GM23248 (cell line): ENCODE data around the gene LACTBL1. TPM values are rescaled to one million over a fixed set of nuclear protein-coding genes. Genes with fewer than 3 reads are reported as not detected.
A peak's percentile ranks its signal among the peaks of the same experiment; 100 is the strongest.
"Not testable (repeated sequence)": the region's sequence is repeated elsewhere in the genome, so short reads cannot be mapped to it uniquely, and the experiment has no call there.

ENCODE experiments used
- DNase-seq: peaks from one replicate; pipeline ENCODE4 v3.0.0-alpha.2; 2015
- H2AFZ ChIP-seq: fragments of 200-600 bp; sonication (generic); 2 replicates; pipeline ENCODE4 v1.6.1; 2016; ENCODE audit warnings: antibody characterized with exemption
- H3F3A ChIP-seq: fragments of 200-600 bp; sonication (generic); 2 replicates; pipeline ENCODE4 v1.6.1; 2016; ENCODE audit warnings: mild to moderate bottlenecking, antibody characterized with exemption, mixed run types; ENCODE audit not compliant: insufficient read depth
- H3K27ac ChIP-seq: fragments of 200-600 bp; sonication (generic); 2 replicates; pipeline ENCODE4 v1.5.1; 2016; ENCODE audit warnings: mild to moderate bottlenecking
- H3K27me3 ChIP-seq: fragments of 200-600 bp; sonication (generic); replicated peaks from 2 replicates; pipeline ENCODE4 v1.6.1; 2016; ENCODE audit warnings: mild to moderate bottlenecking; ENCODE audit not compliant: insufficient read depth
- H3K36me3 ChIP-seq: fragments of 200-600 bp; sonication (generic); 2 replicates; pipeline ENCODE4 v1.6.1; 2016; ENCODE audit warnings: low read depth, mild to moderate bottlenecking
- H3K4me1 ChIP-seq: fragments of 200-600 bp; sonication (generic); 2 replicates; pipeline ENCODE4 v1.6.1; 2016; ENCODE audit warnings: mild to moderate bottlenecking; ENCODE audit not compliant: insufficient read depth
- H3K4me2 ChIP-seq: fragments of 200-600 bp; sonication (generic); one replicate; pipeline ENCODE4 v1.6.1; 2016; ENCODE audit warnings: mild to moderate bottlenecking; ENCODE audit not compliant: unreplicated experiment
- H3K4me3 ChIP-seq: fragments of 200-600 bp; sonication (generic); 2 replicates; pipeline ENCODE4 v1.5.1; 2016; ENCODE audit warnings: mild to moderate bottlenecking
- H3K79me2 ChIP-seq: fragments of 200-600 bp; sonication (generic); 2 replicates; pipeline ENCODE4 v1.6.1; 2016; ENCODE audit warnings: mild to moderate bottlenecking; ENCODE audit not compliant: insufficient read depth
- H3K9ac ChIP-seq: fragments of 200-600 bp; sonication (generic); 2 replicates; pipeline ENCODE4 v1.6.1; 2016; ENCODE audit warnings: mild to moderate bottlenecking
- H3K9me2 ChIP-seq: fragments of 200-600 bp; sonication (generic); 2 replicates; pipeline ENCODE4 v1.6.1; 2016; ENCODE audit warnings: mixed run types, mild to moderate bottlenecking, moderate library complexity; ENCODE audit not compliant: insufficient read depth
- H3K9me3 ChIP-seq: fragments of 200-600 bp; sonication (generic); one replicate; pipeline ENCODE4 v1.6.1; 2017; ENCODE audit warnings: low read depth
- H4K20me1 ChIP-seq: fragments of 200-600 bp; sonication (generic); 2 replicates; pipeline ENCODE4 v1.6.0; 2016; ENCODE audit not compliant: insufficient read depth
- EZH2 ChIP-seq: fragments of 200-600 bp; sonication (generic); IDR thresholded peaks from 2 replicates; pipeline ENCODE4 v1.6.1; 2018; ENCODE audit warnings: antibody characterized with exemption, mild to moderate bottlenecking; ENCODE audit not compliant: insufficient read depth, poor library complexity, severe bottlenecking
- EZH2phosphoT487 ChIP-seq: fragments of 200-600 bp; sonication (generic); IDR thresholded peaks from 2 replicates; pipeline ENCODE4 v1.6.1; 2018; ENCODE audit warnings: antibody characterized with exemption, moderate library complexity, mild to moderate bottlenecking, low read depth; ENCODE audit not compliant: insufficient read depth
- WGBS, 2 experiments: methylation state at CpG; one replicate each; pipeline ENCODE4 v1.1.6; 2015 to 2017; ENCODE audit warnings: low lambda C conversion rate in 2 of 2, low coverage in 1 of 2; ENCODE audit errors: missing lambda C conversion rate in 2 of 2; 5-methylcytosine and 5-hydroxymethylcytosine counted together
- in situ Hi-C: fragments of 300-500 bp; cut with MboI; formaldehyde crosslinking; loops from 2 replicates; pipeline ENCODE4 v1.15.0; 2020
- polyA plus RNA-seq: library from polyadenylated mRNA; unstranded; fragments of >200 nt; fragmentation: Nextera tagmentation; extraction: Ambion mirVana; gene quantifications from 2 replicates; pipeline ENCODE4 v1.2.1, GENCODE V29; 2016
- total RNA-seq: library from RNA; depleted of rRNA; stranded (reverse); fragments of >200 nt; shearing (Covaris generic); gene quantifications from 2 replicates; pipeline ENCODE4 v1.2.3, GENCODE V29; 2014

LACTBL1 gene
- total and polyA plus RNA-seq, 2 experiments from 2014 or later = not detected

DNA sequence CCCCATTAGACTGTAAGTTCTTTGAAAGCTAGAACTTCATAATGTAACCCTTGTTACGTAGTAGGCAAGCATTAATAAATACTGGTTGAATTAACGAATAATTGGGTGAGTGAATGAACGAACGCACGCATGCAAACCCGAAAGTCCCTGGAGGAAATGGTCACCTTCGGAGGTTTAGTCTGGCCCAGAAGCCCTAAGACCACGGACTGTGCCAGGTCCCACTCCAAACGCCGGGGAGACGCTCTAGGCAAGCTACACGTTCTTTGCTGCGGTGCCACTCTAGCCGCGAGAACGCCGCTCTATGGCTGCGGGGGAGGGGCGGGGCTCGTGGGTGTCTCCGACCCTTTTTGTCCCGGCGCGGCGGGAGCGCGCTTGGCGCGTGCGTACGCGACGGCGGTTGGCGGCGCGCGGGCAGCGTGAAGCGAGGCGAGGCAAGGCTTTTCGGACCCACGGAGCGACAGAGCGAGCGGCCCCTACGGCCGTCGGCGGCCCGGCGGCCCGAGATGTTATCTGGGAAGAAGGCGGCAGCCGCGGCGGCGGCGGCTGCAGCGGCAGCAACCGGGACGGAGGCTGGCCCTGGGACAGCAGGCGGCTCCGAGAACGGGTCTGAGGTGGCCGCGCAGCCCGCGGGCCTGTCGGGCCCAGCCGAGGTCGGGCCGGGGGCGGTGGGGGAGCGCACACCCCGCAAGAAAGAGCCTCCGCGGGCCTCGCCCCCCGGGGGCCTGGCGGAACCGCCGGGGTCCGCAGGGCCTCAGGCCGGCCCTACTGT, 46.6 kb upstream of the LACTBL1 start, which contains the start of gene KDM1A:
Gene KDM1A (plus strand): TSS at position 375 of the 769 bp plus-strand sequence. CDS start 129 bp downstream, at position 504.
- peak within 1 kb of the TSS; percentile 98 for H2AFZ ChIP-seq
- peak; percentile 98 for DNase-seq
- peak within 1 kb of the TSS; percentile 78 for H3K27ac ChIP-seq
- no peaks in the 10 kb centered on the region for H3K27me3 ChIP-seq
- WGBS, 2 experiments = 0 to 1% methylated on average over 43 to 67 of the region's 85 CpGs
- peak within 1 kb of the TSS; percentile 94 for H3K4me3 ChIP-seq
- TF ChIP-seq EZH2phosphoT487 (no peak), EZH2 (no peak)
- H3F3A ChIP-seq = peaks cover 13% of the 10 kb centered on the region; the same call in 1 of the 2 replicates
- H4K20me1 ChIP-seq = no peaks in the 10 kb centered on the region
- in situ Hi-C loops = no loop called here
- H3K9ac ChIP-seq = peak within 1 kb of the TSS; percentile 96
- peaks cover 49% of the 10 kb centered on the region for H3K79me2 ChIP-seq
- peak within 1 kb of the TSS; percentile 98 for H3K4me2 ChIP-seq
- H3K4me1 ChIP-seq = peaks cover 8% of the 10 kb centered on the region; the same call in 1 of the 2 replicates
- H3K9me3 ChIP-seq = no peaks in the 10 kb centered on the region
- H3K9me2 ChIP-seq = no peaks in the 10 kb centered on the region
- H3K36me3 ChIP-seq = no peaks in the 10 kb centered on the region

- Histone ChIP-seq H2AFZ (peak overlapping the region; percentile 98), H3K36me3 (no peaks in the 10 kb centered on the region), H3K4me2 (peak overlapping the region; percentile 98), H4K20me1 (no peaks in the 10 kb centered on the region), H3F3A (peaks cover 13% of the 10 kb centered on the region; the same call in 1 of the 2 replicates), H3K4me3 (peak overlapping the region; percentile 94), H3K9me3 (no peaks in the 10 kb centered on the region), H3K9me2 (no peaks in the 10 kb centered on the region), H3K27ac (peak overlapping the region; percentile 78), H3K9ac (peak overlapping the region; percentile 96), H3K4me1 (peaks cover 8% of the 10 kb centered on the region; the same call in 1 of the 2 replicates), H3K79me2 (peaks cover 43% of the 10 kb centered on the region), H3K27me3 (no peaks in the 10 kb centered on the region)
- in situ Hi-C loops = no loop called here
- no peak for TF ChIP-seq EZH2phosphoT487
- TF ChIP-seq EZH2 = no peak
- peak; percentile 65 for DNase-seq
- 21 to 30% methylated on average over 10 of the region's 10 CpGs for WGBS, 2 experiments
Observed at GRCh38 chr1:23018661-23019093, 46.0 kb upstream of the LACTBL1 start.

DNA sequence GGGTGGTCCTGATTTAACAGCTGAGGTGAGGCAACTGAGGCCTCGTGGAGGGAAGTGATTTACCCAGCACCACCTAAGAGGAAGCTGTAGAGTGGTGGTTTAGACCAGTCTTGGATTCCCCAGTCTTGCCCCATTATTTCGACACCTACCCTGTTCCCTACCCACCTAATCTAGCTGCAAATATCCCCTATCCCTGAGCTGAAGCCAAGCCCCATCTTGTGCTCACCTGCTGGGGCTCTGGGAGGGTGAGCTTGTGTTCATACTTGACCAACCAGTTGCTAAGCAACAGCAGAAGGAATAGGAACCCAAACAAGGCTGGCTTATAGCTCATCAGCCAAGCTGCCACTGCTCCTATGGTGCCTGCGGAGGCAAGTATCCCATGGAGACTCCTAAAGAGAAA, 41.0 kb upstream of the LACTBL1 start:
- WGBS, 2 experiments = 73 to 76% methylated on average over 3 of the region's 3 CpGs
- in situ Hi-C loops = no loop called here
- no peaks in the 10 kb centered on the region for H3K9me3 ChIP-seq

GRCh38 chr1:23010025-23010424, 37.4 kb upstream of the LACTBL1 start:
- H3K27ac ChIP-seq, in situ Hi-C loops, H3K79me2 ChIP-seq, H3K27me3 ChIP-seq, H4K20me1 ChIP-seq, H3K9me3 ChIP-seq, H3K4me1 ChIP-seq, H3K9me2 ChIP-seq, H3K36me3 ChIP-seq, H3K4me3 ChIP-seq, H3F3A ChIP-seq, H3K9ac ChIP-seq, DNase-seq, H2AFZ ChIP-seq, H3K4me2 ChIP-seq: not testable (repeated sequence)
- 88 to 90% methylated on average over 8 of the region's 8 CpGs for whole genome bisulfite sequencing, 2 experiments

More for the DNA sequence above, 41.0 kb upstream of the LACTBL1 start:
- DNase-seq = no peak
- H3K4me2 ChIP-seq = no peak overlapping the region
- H3F3A ChIP-seq = peaks cover 5% of the 10 kb centered on the region; the same call in 1 of the 2 replicates
- H3K27ac ChIP-seq = no peak overlapping the region
- H3K36me3 ChIP-seq = no peaks in the 10 kb centered on the region
- no peak for TF ChIP-seq EZH2phosphoT487
- no peak overlapping the region for H3K9ac ChIP-seq
- no peak overlapping the region for H2AFZ ChIP-seq
- H4K20me1 ChIP-seq = no peaks in the 10 kb centered on the region
- no peaks in the 10 kb centered on the region for H3K27me3 ChIP-seq
- no peaks in the 10 kb centered on the region for H3K9me2 ChIP-seq
- no peak overlapping the region for H3K4me3 ChIP-seq
- peaks cover 4% of the 10 kb centered on the region; the same call in 1 of the 2 replicates for H3K4me1 ChIP-seq
- H3K79me2 ChIP-seq = no peaks in the 10 kb centered on the region
